ENCODE results near the gene TMA7B.
"Not testable (repeated sequence)": the region's sequence is repeated elsewhere in the genome, so short reads cannot be mapped to it uniquely, and the experiment has no call there.

Gene TMA7B

DNA sequence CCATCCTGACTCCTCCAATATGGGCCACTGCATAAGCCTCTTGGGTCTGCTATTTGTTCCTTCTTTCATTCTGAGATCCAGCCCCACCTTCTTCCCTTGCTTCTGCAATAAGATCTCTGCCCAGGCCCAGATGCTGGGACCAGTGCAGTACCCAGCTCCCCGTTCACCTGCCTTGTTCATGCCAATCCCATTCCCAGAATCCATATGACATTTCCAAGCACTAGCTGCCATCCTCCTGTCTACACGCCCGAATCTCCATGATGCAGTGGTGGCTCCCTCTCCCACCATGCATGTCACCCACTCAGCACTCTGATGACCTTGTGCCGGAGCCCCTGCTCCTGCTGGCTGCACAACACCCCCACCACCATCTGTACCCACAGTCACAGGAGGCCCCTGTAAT lies 23.1 kb downstream of the TMA7B start:
- no peak for DNase-seq (ENCODE audit: low read depth)

DNA sequence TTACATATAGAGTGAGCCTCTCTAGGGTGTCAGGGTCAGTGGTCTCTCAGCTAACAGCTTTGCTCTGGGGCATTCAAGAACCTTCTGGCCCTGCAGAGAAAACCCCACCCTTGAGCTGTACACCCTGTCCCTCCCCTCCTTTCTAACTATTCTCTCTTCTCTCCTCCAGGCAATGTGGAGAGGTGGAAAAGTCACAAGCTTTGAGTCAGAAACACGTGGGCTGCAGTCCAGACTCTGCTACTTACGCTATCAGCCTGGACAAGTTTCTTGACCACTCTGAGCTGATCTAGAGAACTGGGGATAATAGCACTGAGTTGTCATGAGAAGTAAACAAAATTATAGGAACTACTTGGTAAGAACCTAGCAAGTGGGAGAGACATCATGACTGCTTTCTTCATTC lies 23.8 kb downstream of the TMA7B start:
- DNase-seq (ENCODE audit: low read depth): peak; percentile 84

DNA sequence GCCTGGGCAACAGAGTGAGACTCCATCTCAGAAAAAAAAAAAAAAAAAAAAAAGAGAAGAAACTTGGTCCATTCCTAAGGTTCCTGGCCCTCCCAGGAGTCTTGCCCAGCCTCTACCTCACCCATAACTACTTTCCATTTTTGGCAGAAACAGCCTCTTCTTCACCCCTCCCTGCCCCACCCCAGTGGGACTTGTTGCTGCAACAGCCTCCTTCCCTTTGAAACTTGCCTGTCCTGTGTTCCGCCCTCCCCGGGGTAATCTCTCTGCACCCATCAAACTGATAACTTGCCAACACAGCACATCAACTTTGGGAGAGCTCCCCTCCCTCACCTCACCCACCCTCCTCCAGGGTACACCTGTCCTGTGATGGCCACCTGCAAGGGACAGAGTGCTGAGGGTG lies 24.5 kb downstream of the TMA7B start:
- no peak for DNase-seq (ENCODE audit: low read depth)

DNA sequence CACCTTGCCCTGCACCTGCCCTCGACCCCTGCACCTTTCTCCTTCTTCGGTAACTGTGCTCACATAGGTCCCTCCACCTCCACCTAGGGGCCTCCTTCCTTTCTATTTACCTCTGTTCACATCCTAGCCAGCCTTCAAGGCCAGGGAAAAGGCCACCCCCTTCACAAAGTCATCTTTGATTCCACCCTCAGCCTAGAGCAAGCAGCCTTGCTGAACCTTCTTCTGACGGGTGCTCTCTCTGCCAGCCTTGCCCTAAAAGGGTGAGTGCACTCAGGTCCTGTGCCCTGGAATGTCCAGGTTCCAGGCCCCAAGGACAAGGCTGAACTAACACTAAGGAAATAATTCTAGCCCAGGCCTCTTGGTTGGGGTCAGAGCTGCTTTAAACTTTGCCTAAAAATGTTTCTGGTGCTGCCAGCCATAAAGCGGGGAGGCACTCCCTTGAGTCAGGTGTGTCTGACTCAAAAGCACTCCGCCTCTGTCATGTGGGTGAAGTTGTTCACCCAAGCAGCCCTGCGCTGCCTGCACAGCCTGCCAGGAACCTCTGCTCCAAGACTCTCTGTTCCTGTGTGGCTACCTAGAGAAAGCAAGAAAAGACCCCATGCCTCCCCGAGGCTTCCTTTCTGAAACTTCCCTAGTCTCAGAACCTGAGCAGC lies 25.3 kb downstream of the TMA7B start:
- DNase-seq (ENCODE audit: low read depth): no peak

DNA sequence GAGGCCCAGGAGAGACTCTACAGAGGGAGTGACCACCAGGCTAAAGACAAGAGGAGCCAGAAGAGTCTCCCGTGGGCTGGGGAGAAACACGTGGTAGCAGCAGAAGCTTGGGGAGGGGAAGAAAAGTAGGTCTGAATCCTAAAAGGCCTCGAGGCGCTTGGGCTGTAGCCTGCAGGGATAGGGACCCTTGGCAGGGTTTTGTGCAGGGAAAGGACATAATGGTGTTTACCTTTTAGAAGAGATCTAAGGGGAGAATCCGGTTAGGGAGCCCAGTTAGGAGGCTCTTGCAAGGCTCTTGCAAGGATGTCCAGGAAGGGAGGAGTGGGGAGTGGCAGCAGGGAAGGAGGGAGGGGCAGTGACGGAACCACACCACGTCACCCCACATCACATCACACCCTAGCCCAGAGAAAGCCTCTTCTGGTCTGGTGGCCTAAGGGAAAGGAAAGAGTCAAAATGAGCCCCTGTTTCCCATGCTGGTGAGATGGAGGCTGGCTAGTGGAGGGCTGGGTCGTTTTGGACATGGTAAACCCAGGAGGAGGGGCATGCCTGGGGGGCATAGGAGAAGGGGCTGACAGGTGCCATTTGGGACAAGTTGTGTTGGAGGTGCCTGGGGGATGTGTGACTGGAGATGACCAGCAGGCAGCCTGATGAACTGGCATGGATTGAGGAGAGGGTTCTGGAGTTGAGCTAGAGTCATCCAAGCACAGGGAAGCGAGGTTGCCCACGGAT lies 28.4 kb downstream of the TMA7B start:
- DNase-seq (ENCODE audit: low read depth): no peak

DNA sequence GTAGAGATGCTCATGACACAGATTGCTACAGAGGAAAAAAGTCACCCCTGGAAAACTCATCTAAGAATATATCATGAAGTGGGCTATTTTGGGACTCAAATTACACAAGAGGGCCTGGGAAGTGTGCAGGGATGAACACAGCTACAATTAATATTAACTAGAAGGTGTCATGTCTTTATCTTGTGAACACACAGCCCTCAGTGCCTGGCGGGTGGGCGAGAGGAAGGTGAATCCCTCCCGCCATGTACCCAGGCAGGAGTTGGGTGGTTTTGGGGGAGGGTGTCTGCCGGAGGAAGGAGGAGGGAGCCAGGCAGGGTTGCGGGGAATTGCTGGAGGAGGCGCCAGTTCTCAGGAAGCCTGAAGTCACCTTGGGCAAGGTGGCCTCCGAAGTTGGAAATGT lies 29.4 kb downstream of the TMA7B start:
- no peak for DNase-seq (ENCODE audit: low read depth)

DNA sequence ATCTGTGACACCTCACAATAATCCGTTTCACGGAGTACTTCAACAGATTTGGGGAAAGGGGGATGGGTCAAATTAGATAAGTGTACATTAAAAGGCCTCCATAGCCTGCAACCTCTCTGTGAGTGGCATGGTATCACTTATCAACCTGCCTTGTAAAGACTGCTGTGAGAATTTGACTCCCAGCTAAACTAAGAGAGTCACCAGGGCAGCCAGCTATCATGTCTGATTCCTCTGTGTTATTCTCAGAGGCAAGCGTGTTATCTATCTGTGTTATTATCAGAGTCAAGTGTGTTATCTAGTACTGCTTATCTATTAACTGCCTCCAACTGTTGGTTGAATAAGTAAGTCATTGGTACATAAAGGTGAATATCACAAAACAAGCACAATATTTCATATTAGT lies 30.5 kb downstream of the TMA7B start:
- DNase-seq (ENCODE audit: low read depth): no peak

DNA sequence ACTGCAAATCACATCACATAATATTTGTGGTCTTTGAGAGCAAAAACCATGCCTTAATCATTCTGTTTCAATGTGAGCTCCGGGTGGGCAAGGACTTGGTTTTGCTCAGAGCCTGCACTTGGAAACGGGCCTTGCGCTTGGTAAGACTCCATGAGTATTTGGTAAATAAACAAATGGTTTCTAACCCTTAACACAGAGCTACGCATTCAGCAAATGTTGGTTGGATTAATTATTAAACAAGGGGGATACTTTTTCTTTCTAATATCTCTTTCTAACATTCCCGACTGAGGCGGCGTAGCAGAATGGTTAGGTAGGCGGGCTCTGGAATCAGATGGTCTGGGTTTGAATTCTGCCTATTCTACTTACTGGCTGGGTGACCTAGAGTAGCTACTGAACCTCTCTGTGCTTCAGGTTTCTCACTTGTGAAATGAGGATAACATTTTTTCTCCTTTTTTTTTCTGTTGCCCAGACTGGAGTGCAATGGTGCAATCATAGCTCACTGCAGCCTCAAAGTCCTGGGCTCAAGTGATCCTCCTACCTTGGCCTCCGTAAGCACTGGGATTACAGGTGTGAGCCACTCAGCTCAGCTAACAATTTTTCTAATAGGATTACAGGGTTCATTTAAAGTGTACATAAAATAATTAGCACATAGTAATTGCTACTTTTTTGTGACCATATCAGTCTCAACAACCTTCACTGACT lies 31.1 kb downstream of the TMA7B start:
- DNase-seq (ENCODE audit: low read depth): no peak

DNA sequence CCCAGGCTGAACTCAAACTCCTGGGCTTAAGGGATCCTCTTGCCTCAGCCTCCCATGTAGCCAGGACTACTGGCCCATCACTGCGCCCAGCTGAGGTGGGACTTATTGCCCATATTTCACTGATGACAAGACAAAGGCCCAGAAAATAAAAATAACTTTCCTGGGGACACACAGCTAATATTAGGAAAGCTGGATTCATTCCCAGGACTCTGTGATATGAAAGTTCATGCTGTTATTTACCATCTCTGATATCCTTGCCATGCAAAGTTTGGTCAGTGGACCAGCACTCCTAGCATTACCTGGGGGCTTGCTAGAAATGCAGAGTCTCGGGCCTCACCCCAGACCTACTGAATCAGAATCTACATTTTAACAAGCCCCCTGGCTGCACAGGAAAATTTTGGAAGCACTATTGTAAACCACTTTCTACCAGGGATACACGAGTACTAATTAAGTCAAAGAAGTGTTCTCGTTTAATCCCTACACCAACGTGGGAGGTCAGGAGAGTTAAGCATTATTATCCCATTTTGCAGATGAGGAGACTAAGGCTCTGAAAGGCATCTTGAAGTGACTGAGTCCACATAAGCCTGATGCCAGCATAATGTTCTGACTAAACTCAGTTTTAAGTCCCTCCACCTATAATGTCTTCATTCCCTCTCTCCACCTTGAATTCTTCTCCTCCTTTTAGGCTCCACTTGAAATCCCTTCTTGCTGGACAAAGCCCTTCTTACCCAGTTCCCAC lies 32.1 kb downstream of the TMA7B start:
- DNase-seq (ENCODE audit: low read depth): no peak

DNA sequence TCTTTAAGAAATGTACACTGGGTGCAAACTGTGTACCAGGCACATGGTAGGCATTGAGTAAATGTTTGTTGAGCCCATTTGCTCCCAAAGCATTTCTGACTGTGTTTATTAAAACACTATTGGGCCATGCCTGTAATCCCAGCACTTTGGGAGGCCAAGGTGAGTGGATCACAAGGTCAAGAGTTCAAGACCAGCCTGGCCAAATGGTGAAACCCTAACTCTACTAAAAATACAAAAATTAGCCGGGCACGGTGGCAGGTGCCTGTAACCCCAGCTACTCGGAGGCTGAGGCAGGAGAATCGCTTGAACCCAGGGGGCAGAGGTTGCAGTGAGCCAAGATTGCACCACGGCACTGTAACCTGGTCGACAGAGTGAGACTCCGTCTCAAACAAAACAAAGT lies 32.7 kb downstream of the TMA7B start:
- DNase-seq (ENCODE audit: low read depth): not testable (repeated sequence)

DNA sequence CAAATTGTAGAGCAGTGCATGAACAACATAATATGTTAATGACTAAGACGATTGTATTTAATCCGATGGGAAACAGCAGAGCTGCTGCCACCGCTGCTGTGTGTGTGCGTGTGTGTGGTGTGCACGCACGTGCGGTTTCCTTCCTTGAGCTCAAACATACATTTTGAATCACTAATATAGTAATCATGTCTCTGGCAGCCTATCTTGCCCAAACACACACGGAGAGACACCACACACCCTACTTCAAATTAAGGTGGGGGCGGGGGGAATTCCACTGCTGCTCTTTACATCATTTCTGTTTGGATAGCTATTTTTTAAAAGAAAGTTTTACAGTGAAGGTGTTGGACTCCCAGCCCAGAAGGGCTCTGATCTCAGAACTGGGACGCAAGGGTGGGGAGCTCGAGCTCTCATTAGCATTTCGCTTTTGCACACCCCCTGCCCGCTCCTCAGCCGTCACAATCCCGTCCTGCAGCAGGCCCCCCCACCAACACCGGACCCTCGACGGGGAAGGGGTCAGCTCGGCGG lies 33.9 kb downstream of the TMA7B start:
- no peak for DNase-seq (ENCODE audit: low read depth)

DNA sequence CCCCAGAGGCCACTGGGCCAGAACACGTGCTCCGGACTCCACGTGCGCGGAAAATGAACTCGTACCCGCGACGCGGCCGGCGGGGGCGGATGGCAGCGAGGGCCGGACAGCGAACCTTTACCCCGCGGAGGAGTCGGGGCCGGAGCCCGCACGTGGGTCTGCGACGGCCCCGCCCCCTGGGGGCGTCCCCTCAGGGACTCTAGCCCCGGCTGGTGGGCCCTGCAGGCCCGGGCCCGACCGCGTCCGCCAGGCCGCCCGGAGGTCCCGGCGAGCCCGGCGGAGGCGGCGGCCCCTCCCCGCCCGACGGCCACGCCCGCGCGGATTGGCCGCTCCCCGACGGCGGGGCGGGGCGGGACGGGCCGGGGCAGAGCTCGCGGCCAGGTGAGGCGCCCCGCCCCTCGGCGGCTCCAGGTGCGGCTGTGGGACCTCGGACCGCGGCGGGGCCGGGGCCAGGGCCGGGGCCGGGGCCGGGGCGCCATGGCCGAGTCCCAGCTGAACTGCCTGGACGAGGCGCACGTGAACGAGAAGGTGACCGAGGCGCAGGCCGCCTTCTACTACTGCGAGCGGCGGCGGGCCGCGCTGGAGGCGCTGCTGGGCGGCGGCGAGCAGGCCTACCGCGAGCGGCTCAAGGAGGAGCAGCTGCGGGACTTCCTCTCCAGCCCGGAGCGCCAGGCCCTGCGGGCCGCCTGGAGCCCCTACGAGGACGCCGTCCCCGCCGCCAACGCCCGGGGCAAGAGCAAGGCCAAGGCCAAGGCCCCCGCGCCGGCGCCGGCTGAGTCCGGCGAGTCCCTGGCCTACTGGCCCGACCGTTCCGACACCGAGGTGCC lies 34.6 kb downstream of the TMA7B start, which contains the start of gene FAM83F:
TSS of gene FAM83F (plus strand) at position 389 of the 827 bp plus-strand sequence. CDS start at position 478, 89 bp downstream.
- no peak for DNase-seq (ENCODE audit: low read depth)

DNA sequence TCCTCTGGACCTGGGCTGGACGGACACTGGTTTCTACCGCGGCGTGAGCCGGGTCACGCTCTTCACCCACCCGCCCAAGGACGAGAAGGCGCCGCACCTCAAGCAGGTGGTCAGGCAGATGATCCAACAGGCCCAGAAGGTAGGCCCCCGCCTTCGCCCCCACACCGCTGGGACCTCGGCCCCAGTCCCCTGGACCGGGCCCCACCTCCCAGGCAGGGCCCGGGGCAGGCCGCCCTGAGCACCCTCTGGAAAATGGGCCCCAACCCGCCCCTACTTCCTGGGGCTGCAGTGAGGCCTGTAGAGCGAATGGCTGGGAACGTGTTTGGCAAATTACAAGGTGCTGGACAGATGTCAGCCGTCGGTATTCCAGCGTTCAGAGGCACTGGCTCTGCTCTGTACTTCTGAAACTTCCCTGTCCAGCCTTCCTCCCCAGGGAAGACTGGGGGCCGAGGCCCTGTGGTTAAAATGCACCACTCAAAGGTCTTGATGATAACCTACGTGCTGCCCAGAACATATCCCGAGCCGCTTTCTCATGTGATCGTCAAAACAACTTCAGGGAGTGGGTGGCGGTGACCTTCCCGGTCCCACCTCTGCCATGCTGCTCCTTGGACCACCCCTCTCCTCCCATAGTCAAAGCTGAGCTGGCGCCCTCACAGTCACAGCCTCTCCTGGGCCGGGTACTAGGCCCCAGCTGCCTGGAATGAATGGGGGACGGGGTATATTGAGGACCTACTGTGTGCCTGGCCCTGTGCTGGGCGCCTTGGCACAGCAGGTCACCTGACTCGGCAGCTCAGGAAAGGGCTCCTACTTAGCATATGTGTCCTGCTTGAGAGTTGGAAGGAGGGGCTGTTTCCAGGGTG lies 35.4 kb downstream of the TMA7B start:
- DNase-seq (ENCODE audit: low read depth): no peak

DNA sequence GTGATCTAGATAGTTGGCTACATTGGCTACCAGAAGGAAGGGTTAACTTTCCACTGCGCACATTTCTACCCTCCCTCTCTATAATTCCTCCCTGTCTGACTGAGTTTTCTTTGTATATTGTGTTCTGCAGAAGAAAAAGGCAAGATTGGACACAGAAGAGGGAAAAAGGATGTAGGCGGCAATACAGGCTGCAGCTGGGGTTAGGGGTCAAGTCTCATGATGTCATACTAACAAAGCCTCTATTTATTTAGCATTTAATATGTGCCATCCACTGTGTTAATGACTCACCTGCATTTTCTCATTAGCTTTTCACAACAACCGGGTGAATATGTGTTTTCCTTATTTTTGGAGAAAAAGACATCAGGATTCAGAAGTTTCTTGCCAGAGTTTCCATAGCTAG lies 36.5 kb downstream of the TMA7B start:
- DNase-seq (ENCODE audit: low read depth): no peak

DNA sequence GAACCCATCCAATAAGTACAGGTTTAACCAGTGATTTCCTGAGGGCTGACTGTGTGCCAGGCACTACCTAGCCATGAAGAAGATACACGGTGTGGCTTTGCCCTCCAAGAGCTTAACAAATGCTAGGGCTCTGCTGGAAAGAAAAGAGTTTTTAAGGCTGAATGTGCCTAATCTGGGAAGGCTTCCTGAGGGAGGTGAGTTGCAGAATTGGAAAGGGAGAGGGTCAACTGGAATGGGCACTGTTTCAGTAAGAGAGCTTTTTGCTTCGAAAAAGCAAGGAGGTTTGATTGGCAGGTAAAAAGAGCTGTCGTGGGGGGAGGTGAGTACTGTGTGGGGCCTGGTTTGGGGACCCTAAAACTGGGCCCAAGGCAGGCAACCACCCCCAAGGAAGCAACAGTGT lies 37.2 kb downstream of the TMA7B start:
- DNase-seq (ENCODE audit: low read depth): no peak

DNA sequence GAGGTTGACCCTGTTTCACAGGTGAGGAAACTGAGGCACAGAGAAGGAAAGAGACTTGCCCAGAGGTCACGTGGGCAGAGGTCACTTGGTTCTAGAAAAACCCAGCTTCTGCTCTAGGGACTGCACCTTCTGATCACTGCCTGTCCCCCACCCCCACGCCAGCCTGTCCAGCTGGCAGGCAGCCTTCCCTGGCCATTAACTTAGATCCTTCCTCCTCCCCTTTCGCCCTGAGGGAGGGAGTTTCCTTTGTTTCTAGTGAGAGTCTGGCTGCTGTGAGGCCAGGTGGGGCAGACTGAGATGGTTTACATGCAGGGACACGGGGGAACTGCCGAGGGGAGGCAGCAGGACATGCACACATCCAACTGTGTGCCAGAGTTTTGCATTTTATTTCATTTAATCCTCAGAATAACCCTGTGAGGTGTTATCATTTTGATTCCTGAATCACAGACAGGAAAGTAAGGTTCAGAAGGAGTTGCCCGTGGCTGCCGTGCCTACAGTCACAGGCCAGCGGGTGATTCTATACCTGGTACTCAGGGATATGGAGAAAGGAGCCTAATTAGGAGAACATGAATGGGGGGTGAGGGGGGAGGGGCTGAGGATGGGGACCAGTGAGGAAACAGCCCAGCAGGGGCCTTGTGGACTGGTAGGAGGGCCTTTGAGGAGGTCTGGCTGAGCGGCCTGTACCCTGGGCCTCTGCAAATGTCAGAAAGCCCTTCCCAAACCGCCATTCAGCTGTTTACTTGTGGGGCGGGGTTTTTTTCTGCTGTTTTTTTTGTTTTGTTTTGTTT lies 37.9 kb downstream of the TMA7B start:
- peak; percentile 61 for DNase-seq (ENCODE audit: low read depth)

DNA sequence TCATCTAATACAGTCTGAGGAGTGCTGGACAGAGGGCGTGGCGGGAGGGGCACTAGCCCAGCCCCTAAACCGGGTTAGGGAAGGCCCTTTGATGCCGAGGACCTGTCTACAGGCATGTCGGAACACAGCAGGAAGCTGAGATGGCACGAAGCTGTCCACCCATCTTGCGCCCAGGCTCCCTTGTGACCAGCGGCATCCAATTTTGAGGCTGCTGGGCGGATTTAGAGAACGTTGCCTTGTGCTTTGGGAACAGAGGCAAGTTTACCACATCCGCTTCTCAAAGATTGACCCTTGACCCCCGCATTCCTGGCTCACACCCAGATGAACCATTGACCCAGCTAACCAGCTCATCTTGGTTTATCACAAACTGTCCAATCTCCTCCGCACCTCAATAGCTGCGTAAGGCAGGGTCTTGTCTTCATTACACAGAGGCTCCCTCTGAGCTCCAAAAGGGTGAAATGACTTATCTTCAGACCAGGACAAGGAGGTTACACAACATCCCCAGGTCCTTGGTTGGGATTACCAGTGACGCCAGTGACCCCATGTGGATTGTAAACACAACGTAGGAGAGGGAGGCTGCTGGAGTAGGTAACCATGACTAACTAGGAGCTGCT lies 39.1 kb downstream of the TMA7B start:
- peak; percentile 98 for DNase-seq (ENCODE audit: low read depth)

DNA sequence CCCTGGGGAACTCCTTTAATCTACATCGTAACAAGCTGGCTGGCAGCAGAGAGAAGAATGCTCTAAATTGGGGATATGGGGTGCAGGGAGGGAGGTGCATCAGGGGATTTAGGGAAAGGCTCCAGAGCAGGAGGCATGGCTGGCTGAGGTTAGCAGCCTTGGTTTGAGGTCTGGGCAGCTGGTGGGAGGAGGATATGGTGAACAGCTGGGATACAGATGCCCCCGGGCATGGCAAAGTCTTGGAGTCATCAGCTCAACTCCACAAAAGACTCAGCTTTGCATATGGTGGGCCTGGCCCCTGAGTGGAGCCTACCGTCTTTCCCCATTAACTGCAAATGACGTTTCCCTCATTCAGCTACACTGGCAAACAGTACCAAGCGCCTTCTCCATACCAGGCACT lies 40.0 kb downstream of the TMA7B start:
- DNase-seq (ENCODE audit: low read depth): no peak

DNA sequence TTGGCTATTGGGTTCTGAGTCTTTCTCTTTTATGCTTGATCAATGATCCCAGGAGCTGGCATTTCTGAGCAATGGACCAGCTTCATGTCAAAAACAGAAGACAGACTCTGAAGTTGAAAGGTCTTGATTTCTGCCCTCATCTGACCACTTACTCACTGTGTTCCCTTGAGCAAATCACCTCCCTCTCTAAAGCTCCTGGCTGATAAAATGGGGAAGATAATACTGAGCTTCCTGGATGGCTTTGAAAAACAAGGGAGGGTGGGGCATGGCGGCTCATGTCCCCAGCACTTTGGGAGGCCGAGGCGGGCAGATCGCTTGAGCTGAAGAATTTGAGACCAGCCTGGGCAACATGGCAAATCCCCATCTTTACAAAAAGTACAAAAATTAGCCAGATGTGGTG lies 40.9 kb downstream of the TMA7B start:
- no peak for DNase-seq (ENCODE audit: low read depth)

Data from iris pigment epithelial cell (primary cell).